HepG2 (cell line): Measurements from ENCODE around the gene HOXC4. TPM values are rescaled to one million over a fixed set of nuclear protein-coding genes. Genes with fewer than 3 reads are reported as not detected.

ENCODE experiments used
- ATAC-seq: fragments of 200-7000 bp; cut with Tn5 transposase; 3 replicates; pipeline ENCODE4 v1.9.1; 2020; ENCODE audit warnings: mild to moderate bottlenecking, moderate library complexity
- Bru-seq: library from RNA; stranded (reverse); fragments of 400-500 nt; gene quantifications from one replicate; lab custom pipeline; 2021; lab: Mats Ljungman, UMichigan
- BruChase-seq, 2 experiments: library from RNA; stranded (reverse); fragments of 400-500 nt; gene quantifications; one replicate each; lab custom pipeline; 2021; lab: Mats Ljungman, UMichigan
- BruUV-seq: library from RNA; stranded (reverse); fragments of 400-500 nt; replicated peaks from 2 replicates; lab custom pipeline; 2021; lab: Mats Ljungman, UMichigan
- CTCF ChIA-PET: fragments of 300-600 bp; formaldehyde crosslinking; extraction: SDS; loops from one replicate; lab custom pipeline; 2021; ENCODE audit warnings: low total read pairs, inconsistent platforms, low intra/inter-chr PET ratio; lab: Yijun Ruan, JAX
- POLR2A ChIA-PET: fragments of 350-600 bp; sonication (Branson Sonifier 250); formaldehyde crosslinking; loops from one replicate; lab custom pipeline; 2020; ENCODE audit warnings: antibody characterized with exemption, inconsistent platforms; lab: Yijun Ruan, JAX
- DNase-seq: peaks from one replicate; pipeline ENCODE4 v3.0.0-alpha.2; 2015; ENCODE audit warnings: low spot score
- FAIRE-seq: peaks from 3 replicates; lab custom pipeline; 2011; peaks lifted over from hg19 to GRCh38; lab: Jason Lieb, UNC
- H2AFZ ChIP-seq: one replicate; pipeline ENCODE4 v1.6.1; 2011; ENCODE audit warnings: low read length, inconsistent platforms
- H3K27ac ChIP-seq: fragments of 300-600 bp; 3 replicates; pipeline ENCODE4 v1.8.0; 2011; ENCODE audit warnings: mixed run types, mild to moderate bottlenecking, mixed read lengths, low read length, inconsistent platforms; ENCODE audit not compliant: insufficient read depth; ENCODE audit errors: extremely low read length
- H3K27me3 ChIP-seq, 2 experiments: fragments of 200-600 bp in 1 of 2; 2 replicates in 1 of 2; 3 replicates in 1 of 2; pipeline versions ENCODE4 v1.6.0 to v1.8.0; 2011; ENCODE audit warnings: low read length in 2 of 2, mild to moderate bottlenecking in 2 of 2, moderate library complexity in 2 of 2, inconsistent platforms in 1 of 2; ENCODE audit not compliant: insufficient read depth in 2 of 2, control insufficient read depth in 1 of 2
- H3K36me3 ChIP-seq, 2 experiments: fragments of 200-600 bp in 1 of 2; replicated peaks in 1 of 2; 2 replicates in 1 of 2; 3 replicates in 1 of 2; pipeline versions ENCODE4 v1.5.1 to v1.8.0; 2011; ENCODE audit warnings: low read length in 2 of 2, inconsistent platforms in 1 of 2; ENCODE audit not compliant: insufficient read depth in 2 of 2, control insufficient read depth in 1 of 2
- H3K4me1 ChIP-seq: 2 replicates; pipeline ENCODE4 v1.5.1; 2012; ENCODE audit warnings: low read length, inconsistent platforms; ENCODE audit not compliant: insufficient read depth
- H3K4me2 ChIP-seq: 2 replicates; pipeline ENCODE4 v1.6.0; 2011; ENCODE audit warnings: low read depth, low read length, inconsistent platforms
- H3K4me3 ChIP-seq, 3 experiments: fragments of 200-600 bp in 1 of 3; sonication (generic), shearing (Covaris generic) in 1 of 3; replicated peaks in 1 of 3; 2 replicates each; pipeline ENCODE4 v1.5.1; 2011 to 2016; ENCODE audit warnings: low read length in 3 of 3, inconsistent platforms in 2 of 3, low read depth in 2 of 3, mild to moderate bottlenecking in 2 of 3, control low read depth in 1 of 3, mixed read lengths in 1 of 3; ENCODE audit not compliant: insufficient read depth in 1 of 3
- H3K79me2 ChIP-seq: one replicate; pipeline ENCODE4 v1.6.1; 2011; ENCODE audit warnings: low read length, inconsistent platforms; ENCODE audit not compliant: insufficient read depth
- H3K9ac ChIP-seq: 2 replicates; pipeline ENCODE4 v1.6.0; 2011; ENCODE audit warnings: mild to moderate bottlenecking, low read depth, low read length, inconsistent platforms; ENCODE audit not compliant: insufficient read depth
- H3K9me3 ChIP-seq: 2 replicates; pipeline ENCODE4 v1.5.1; 2012; ENCODE audit warnings: mild to moderate bottlenecking, low read length
- H4K20me1 ChIP-seq: 2 replicates; pipeline ENCODE4 v1.6.0; 2011; ENCODE audit warnings: inconsistent platforms, mild to moderate bottlenecking, low read length, moderate library complexity; ENCODE audit not compliant: insufficient read depth
- CREB1 ChIP-seq, 2 experiments: fragments of 450-650 bp in 1 of 2; IDR thresholded peaks; 2 replicates each; pipeline ENCODE4 v1.6.1; 2016 to 2017; ENCODE audit warnings: control low read depth in 1 of 2, mild to moderate bottlenecking in 1 of 2, missing compliant biosample characterization in 1 of 2, missing genetic modification characterization in 1 of 2
- FOXC1 ChIP-seq: sonication (generic); formaldehyde crosslinking; IDR thresholded peaks from 2 replicates; pipeline ENCODE4 v1.8.0; 2022; ENCODE audit warnings: mild to moderate bottlenecking, missing genetic modification reagents, borderline replicate concordance
- GPN1 ChIP-seq: sonication (generic); formaldehyde crosslinking; IDR thresholded peaks from 2 replicates; pipeline ENCODE4 v1.5.1; 2020; ENCODE audit warnings: missing genetic modification reagents, borderline replicate concordance
- KLF9 ChIP-seq: IDR thresholded peaks from 2 replicates; pipeline ENCODE4 v1.6.1; 2016; ENCODE audit warnings: low read depth
- ZNF432 ChIP-seq: sonication (generic); formaldehyde crosslinking; IDR thresholded peaks from 2 replicates; pipeline ENCODE4 v1.5.0; 2020; ENCODE audit warnings: missing genetic modification reagents, mild to moderate bottlenecking, borderline replicate concordance
- ZNF460 ChIP-seq: sonication (generic); formaldehyde crosslinking; IDR thresholded peaks from 2 replicates; pipeline ENCODE4 v1.5.1; 2020; ENCODE audit warnings: missing genetic modification reagents, mild to moderate bottlenecking, borderline replicate concordance
- WGBS: methylation state at CpG from one replicate; pipeline ENCODE4 v1.1.6; 2017; ENCODE audit warnings: low lambda C conversion rate; 5-methylcytosine and 5-hydroxymethylcytosine counted together
- in situ Hi-C: cut with HindIII; loops from 2 replicates; pipeline ENCODE4 v1.10.0; 2017; ENCODE audit warnings: low pct_unique_long_range_greater_than_20kb; ENCODE audit not compliant: extremely low pct_ligation_motif_present
- intact Hi-C: fragments of 100-400 bp; cut with micrococcal nuclease; formaldehyde crosslinking; loops from one replicate; pipeline ENCODE4 v1.10.0; 2022; ENCODE audit not compliant: unreplicated experiment
- long read RNA-seq, 2 experiments: library from RNA in 1 of 2; library from polyadenylated mRNA in 1 of 2; stranded (forward) in 1 of 2; unstranded in 1 of 2; transcript quantifications; one replicate each; pipeline ENCODE4 v2.0.0, GENCODE V29; 2019 to 2022
- polyA minus RNA-seq, 3 experiments: library from RNA; depleted of rRNA, polyadenylated mRNA; stranded (reverse); fragments of >200 nt; gene quantifications; 2 replicates each; pipeline ENCODE4 v1.2.3, GENCODE V29; 2011; ENCODE audit warnings: low replicate concordance in 1 of 3
- polyA plus RNA-seq, 8 experiments: library from polyadenylated mRNA; depleted of rRNA in 3 of 8; stranded (reverse) in 7 of 8; unstranded in 1 of 8; fragments of >200 nt; fragmentation: Illumina TruSeq in 4 of 8; extraction: Trizol in 4 of 8; gene quantifications; 2 replicates each; pipeline versions ENCODE4 v1.2.1 to v1.2.3, GENCODE V29; 2011 to 2016; ENCODE audit warnings: low read depth in 4 of 8, missing spikeins in 1 of 8, mixed read lengths in 1 of 8; ENCODE audit not compliant: insufficient read depth in 1 of 8
- total RNA-seq, 5 experiments: library from RNA; depleted of rRNA; stranded (reverse); fragments of >200 nt; fragmentation: Illumina TruSeq; extraction: Trizol; gene quantifications; 2 replicates each; pipeline ENCODE4 v1.2.3, GENCODE V29; 2016; ENCODE audit warnings: low read depth in 1 of 5

Gene HOXC4
- total RNA-seq (2016; rRNA removed; fragmentation: Illumina TruSeq; extraction: Trizol) (not detected in 2 replicates), polyA plus RNA-seq (2011; rRNA removed) (not detected in 2 replicates), polyA minus RNA-seq (2011; rRNA and poly(A)+ RNA removed; ENCODE audit: low replicate concordance) (not detected in 2 replicates), Bru-seq, nascent RNA (percentile 15 among the genes with signal in this experiment), BruChase-seq, experiment 1, labeled RNA remaining after a 6-hour chase (percentile 13 among the genes with signal in this experiment), BruChase-seq, experiment 2, labeled RNA remaining after a 2-hour chase (percentile 14 among the genes with signal in this experiment)
- total RNA-seq (2016; cell fraction: cytosol; rRNA removed; fragmentation: Illumina TruSeq; extraction: Trizol; ENCODE audit: low read depth), result not detected in 2 replicates
- not detected in 2 replicates for total RNA-seq (2016; cell fraction: insoluble cytoplasmic fraction; rRNA removed; fragmentation: Illumina TruSeq; extraction: Trizol)
- total RNA-seq (2016; cell fraction: membrane; rRNA removed; fragmentation: Illumina TruSeq; extraction: Trizol), result not detected in 2 replicates
- not detected in 2 replicates for total RNA-seq (2016; cell fraction: nucleus; rRNA removed; fragmentation: Illumina TruSeq; extraction: Trizol)
- polyA plus RNA-seq (2011; cell fraction: cytosol; rRNA removed), result not detected in 2 replicates
- not detected in 2 replicates for polyA plus RNA-seq (2011; cell fraction: nucleus; rRNA removed)
- not detected in 2 replicates for polyA plus RNA-seq (2012)
- polyA plus RNA-seq (2016; cell fraction: cytosol; fragmentation: Illumina TruSeq; extraction: Trizol; ENCODE audit: low read depth), result not detected in 2 replicates
- polyA plus RNA-seq (2016; cell fraction: insoluble cytoplasmic fraction; fragmentation: Illumina TruSeq; extraction: Trizol; ENCODE audit: low read depth), result not detected in 2 replicates
- not detected in 2 replicates for polyA plus RNA-seq (2016; cell fraction: membrane; fragmentation: Illumina TruSeq; extraction: Trizol; ENCODE audit: low read depth)
- polyA plus RNA-seq (2016; cell fraction: nucleus; fragmentation: Illumina TruSeq; extraction: Trizol; ENCODE audit: insufficient read depth, low read depth), result not detected in 2 replicates
- polyA minus RNA-seq (2011; cell fraction: cytosol; rRNA and poly(A)+ RNA removed), result not detected in 2 replicates
- polyA minus RNA-seq (2011; cell fraction: nucleus; rRNA and poly(A)+ RNA removed), result not detected in 2 replicates
- long read RNA-seq, experiment 1, result 0 reads
- long read RNA-seq, experiment 2, result 0 reads

- ChIA-PET CTCF (no interaction called here), POLR2A (no interaction called here)
- FAIRE-seq (no peak), ATAC-seq (no peak), DNase-seq (no peak)
- H3K4me3 ChIP-seq, result no peak within 1 kb of the TSS
- H3K27me3 ChIP-seq, result peaks cover 8 to 67% of the 10 kb centered on the region in 2 experiments; a peak in 4 of 5 replicates
- H3K9ac ChIP-seq, result no peak within 1 kb of the TSS
- no peaks in the 10 kb centered on the region for H3K9me3 ChIP-seq
- in situ Hi-C loops, result no loop called here
- WGBS, result 40% methylated on average over 32 of the region's 52 CpGs
- no peak within 1 kb of the TSS for H3K4me2 ChIP-seq
- H2AFZ ChIP-seq, result no peak within 1 kb of the TSS
- H3K4me1 ChIP-seq, result no peaks in the 10 kb centered on the region
- no peaks in the 10 kb centered on the region for H3K36me3 ChIP-seq
- H4K20me1 ChIP-seq, result no peaks in the 10 kb centered on the region
- BruUV-seq, result no TSS peak
- H3K79me2 ChIP-seq, result no peaks in the 10 kb centered on the region
- no peak for TF ChIP-seq ZNF460 (CRISPR knock-in tag)
- no peak for TF ChIP-seq KLF9 (CRISPR knock-in tag)
- TF ChIP-seq GPN1 (CRISPR knock-in tag), result no peak
- no peak for TF ChIP-seq ZNF432 (CRISPR knock-in tag)
- TF ChIP-seq FOXC1 (CRISPR knock-in tag), result no peak
- no peak for TF ChIP-seq CREB1 (IDR thresholded peaks at IDR 0.05)
- TF ChIP-seq CREB1 (CRISPR knock-in tag; IDR thresholded peaks at IDR 0.05), result no peak
- no peak within 1 kb of the TSS for H3K27ac ChIP-seq
- intact Hi-C loops, result no loop called here
Measured at GRCh38 chr12:54053751-54054741, at the start of gene HOXC4. HOXC4 (plus strand) TSS chr12:54053835; CDS start chr12:54053923, 88 bp downstream.
